ENCODE results near the gene TNFRSF19. TPM values are rescaled to one million over a fixed set of nuclear protein-coding genes. Genes with fewer than 3 reads are reported as not detected.

Gene TNFRSF19
- total and polyA plus RNA-seq, 5 donors, result 15.6 to 50.8 (median 34.6) TPM

DNA sequence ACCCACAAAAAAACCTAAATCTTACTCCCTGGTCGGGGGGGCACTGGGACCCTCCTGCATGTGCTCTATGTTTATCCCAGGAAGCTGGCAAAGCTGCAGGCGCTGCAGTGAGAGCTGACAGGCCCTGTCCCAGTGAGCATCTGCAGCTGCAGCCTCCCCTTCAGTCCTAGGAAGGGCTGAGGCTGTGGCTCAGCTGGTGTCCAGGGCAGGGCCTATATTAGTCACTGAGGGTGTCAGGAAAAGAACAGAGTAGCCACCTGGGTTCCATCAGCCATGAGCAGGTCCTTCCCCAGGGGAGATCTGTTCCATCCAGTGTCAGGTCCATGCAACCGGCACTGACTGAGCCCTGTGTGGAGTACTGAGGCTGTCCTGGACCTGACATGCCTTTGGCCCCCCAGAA, 120.5 kb downstream of the TNFRSF19 start:
- no peaks in the 10 kb centered on the region for H3K9me3 ChIP-seq (ENCODE audit: control insufficient read depth, low read length)
- intact Hi-C loops (cut with DNase I), result no loop called here
- WGBS, result 81% methylated on average over 3 of the region's 3 CpGs

GRCh38 chr13:23692816-23693215, 122.6 kb downstream of the TNFRSF19 start:
- no peak overlapping the region for H3K27ac ChIP-seq (ENCODE audit: low read length)
- H3K27me3 ChIP-seq (ENCODE audit: control insufficient read depth, insufficient read depth), result no peaks in the 10 kb centered on the region
- ATAC-seq (no peak), DNase-seq (no peak)
- no peaks in the 10 kb centered on the region for H3K4me1 ChIP-seq (ENCODE audit: control insufficient read depth, insufficient read depth, low read length)
- 76% methylated on average over 3 of the region's 3 CpGs for WGBS
- H3K4me3 ChIP-seq (ENCODE audit: low read length), result no peak overlapping the region
- H3K9me3 ChIP-seq (ENCODE audit: control insufficient read depth, low read length), result no peaks in the 10 kb centered on the region
- intact Hi-C loops (cut with DNase I), result no loop called here

More for the DNA sequence above, 120.5 kb downstream of the TNFRSF19 start:
- Histone ChIP-seq H3K4me1 (ENCODE audit: control insufficient read depth, insufficient read depth, low read length) (no peaks in the 10 kb centered on the region), H3K4me3 (ENCODE audit: low read length) (no peak overlapping the region), H3K27me3 (ENCODE audit: control insufficient read depth, insufficient read depth) (no peaks in the 10 kb centered on the region), H3K27ac (ENCODE audit: low read length) (no peak overlapping the region)
- ATAC-seq (no peak), DNase-seq (no peak)

DNA sequence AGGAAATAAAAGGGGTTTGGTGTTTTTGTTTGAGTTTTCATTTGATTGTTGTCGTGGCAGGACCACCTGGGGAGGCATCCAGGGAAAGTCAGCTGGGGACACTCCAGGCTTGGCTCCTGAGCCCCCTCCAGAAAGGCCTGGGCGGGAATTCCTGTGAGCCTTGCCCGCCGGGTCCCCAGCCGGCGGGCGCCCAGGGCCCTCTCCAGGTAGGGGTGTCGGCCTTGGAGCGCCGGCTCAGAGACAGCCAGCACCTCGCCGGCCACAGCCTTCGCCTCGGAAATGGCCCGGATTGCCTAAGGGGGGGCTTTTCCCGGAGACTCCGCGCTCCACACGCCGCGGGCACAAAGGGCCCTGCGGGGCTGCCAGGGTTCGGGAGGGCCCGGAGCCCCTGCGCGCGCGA, 125.0 kb downstream of the TNFRSF19 start:
- H3K9me3 ChIP-seq (ENCODE audit: control insufficient read depth, low read length), result no peaks in the 10 kb centered on the region
- H3K4me3 ChIP-seq (ENCODE audit: low read length), result no peak overlapping the region
- no peaks in the 10 kb centered on the region for H3K27me3 ChIP-seq (ENCODE audit: control insufficient read depth, insufficient read depth)
- peak in 1 of 3 donors; percentile 36 for DNase-seq
- 67% methylated on average over 28 of the region's 28 CpGs for WGBS
- peak; percentile 6 to 28 for ATAC-seq
- intact Hi-C loops (cut with DNase I), result no loop called here
- no peak overlapping the region for H3K27ac ChIP-seq (ENCODE audit: low read length)
- H3K4me1 ChIP-seq (ENCODE audit: control insufficient read depth, insufficient read depth, low read length), result no peaks in the 10 kb centered on the region

GRCh38 chr13:23695711-23696464, 125.7 kb downstream of the TNFRSF19 start:
- ATAC-seq (peak; percentile 80 to 84), DNase-seq (peak; percentile 66 to 89 (median 81))
- WGBS, result 44% methylated on average over 46 of the region's 46 CpGs
- no peaks in the 10 kb centered on the region for H3K4me1 ChIP-seq (ENCODE audit: control insufficient read depth, insufficient read depth, low read length)
- H3K27me3 ChIP-seq (ENCODE audit: control insufficient read depth, insufficient read depth), result no peaks in the 10 kb centered on the region
- intact Hi-C loops (cut with DNase I), result no loop called here
- H3K9me3 ChIP-seq (ENCODE audit: control insufficient read depth, low read length), result no peaks in the 10 kb centered on the region
- H3K27ac ChIP-seq (ENCODE audit: low read length), result no peak overlapping the region
- no peak overlapping the region for H3K4me3 ChIP-seq (ENCODE audit: low read length)

GRCh38 chr13:23696610-23697009, 126.4 kb downstream of the TNFRSF19 start:
- Histone ChIP-seq H3K4me3 (ENCODE audit: low read length) (no peak overlapping the region), H3K4me1 (ENCODE audit: control insufficient read depth, insufficient read depth, low read length) (no peaks in the 10 kb centered on the region), H3K27me3 (ENCODE audit: control insufficient read depth, insufficient read depth) (no peaks in the 10 kb centered on the region), H3K9me3 (ENCODE audit: control insufficient read depth, low read length) (no peaks in the 10 kb centered on the region), H3K27ac (ENCODE audit: low read length) (no peak overlapping the region)
- 70% methylated on average over 5 of the region's 5 CpGs for WGBS
- DNase-seq, result no peak
- intact Hi-C loops (cut with DNase I), result no loop called here
- peak in 1 of 2 donors; percentile 50 for ATAC-seq

GRCh38 chr13:23697772-23698313, 127.6 kb downstream of the TNFRSF19 start:
- 46% methylated on average over 1 of the region's 1 CpG for WGBS
- H3K27me3 ChIP-seq (ENCODE audit: control insufficient read depth, insufficient read depth), result no peaks in the 10 kb centered on the region
- no peaks in the 10 kb centered on the region for H3K9me3 ChIP-seq (ENCODE audit: control insufficient read depth, low read length)
- peaks cover 2% of the 10 kb centered on the region for H3K4me1 ChIP-seq (ENCODE audit: control insufficient read depth, insufficient read depth, low read length)
- ATAC-seq (no peak), DNase-seq (no peak)
- H3K4me3 ChIP-seq (ENCODE audit: low read length), result no peak overlapping the region
- H3K27ac ChIP-seq (ENCODE audit: low read length), result no peak overlapping the region
- intact Hi-C loops (cut with DNase I), result no loop called here

- H3K4me1 ChIP-seq (ENCODE audit: control insufficient read depth, insufficient read depth, low read length), result peaks cover 2% of the 10 kb centered on the region
- intact Hi-C loops (cut with DNase I), result no loop called here
- ATAC-seq (no peak), DNase-seq (no peak)
- no peak overlapping the region for H3K4me3 ChIP-seq (ENCODE audit: low read length)
- 87% methylated on average over 2 of the region's 2 CpGs for WGBS
- H3K27me3 ChIP-seq (ENCODE audit: control insufficient read depth, insufficient read depth), result no peaks in the 10 kb centered on the region
- no peak overlapping the region for H3K27ac ChIP-seq (ENCODE audit: low read length)
- no peaks in the 10 kb centered on the region for H3K9me3 ChIP-seq (ENCODE audit: control insufficient read depth, low read length)
These were observed 129.1 kb downstream of the TNFRSF19 start for GRCh38 chr13:23699271-23699670.

- no peaks in the 10 kb centered on the region for H3K27me3 ChIP-seq (ENCODE audit: control insufficient read depth, insufficient read depth)
- H3K4me3 ChIP-seq (ENCODE audit: low read length), result no peak overlapping the region
- ATAC-seq (peak; percentile 5 to 24), DNase-seq (peak in 1 of 3 donors; percentile 54)
- peaks cover 2% of the 10 kb centered on the region for H3K4me1 ChIP-seq (ENCODE audit: control insufficient read depth, insufficient read depth, low read length)
- H3K9me3 ChIP-seq (ENCODE audit: control insufficient read depth, low read length), result no peaks in the 10 kb centered on the region
- intact Hi-C loops (cut with DNase I), result loop anchor here in 2 of 4 donors (10.0 kb wide), 2 partner anchors 126 to 174 kb away; partner anchors contain the start of gene TNFRSF19 (in 1 of the 2)
- peak overlapping the region; percentile 89 for H3K27ac ChIP-seq (ENCODE audit: low read length)
- WGBS, result 69% methylated on average over 5 of the region's 5 CpGs
These were observed 131.0 kb downstream of the TNFRSF19 start for GRCh38 chr13:23701186-23701585.

GRCh38 chr13:23701636-23702035, 131.4 kb downstream of the TNFRSF19 start:
- ATAC-seq (peak; percentile 95 to 97), DNase-seq (peak; percentile 93 to 95 (median 94))
- WGBS, result 62% methylated on average over 12 of the region's 12 CpGs
- Histone ChIP-seq H3K27ac (ENCODE audit: low read length) (peak overlapping the region; percentile 9), H3K9me3 (ENCODE audit: control insufficient read depth, low read length) (no peaks in the 10 kb centered on the region), H3K4me3 (ENCODE audit: low read length) (no peak overlapping the region), H3K27me3 (ENCODE audit: control insufficient read depth, insufficient read depth) (no peaks in the 10 kb centered on the region), H3K4me1 (ENCODE audit: control insufficient read depth, insufficient read depth, low read length) (peaks cover 2% of the 10 kb centered on the region)
- intact Hi-C loops (cut with DNase I), result loop anchor here in 2 of 4 donors (10.0 kb wide), 2 partner anchors 127 to 173 kb away; partner anchors contain the start of gene TNFRSF19 (in 1 of the 2)

- H3K9me3 ChIP-seq (ENCODE audit: control insufficient read depth, low read length), result no peaks in the 10 kb centered on the region
- peak in 1 of 2 donors; percentile 32 for ATAC-seq
- H3K4me3 ChIP-seq (ENCODE audit: low read length), result no peak overlapping the region
- peaks cover 2% of the 10 kb centered on the region for H3K4me1 ChIP-seq (ENCODE audit: control insufficient read depth, insufficient read depth, low read length)
- H3K27me3 ChIP-seq (ENCODE audit: control insufficient read depth, insufficient read depth), result no peaks in the 10 kb centered on the region
- H3K27ac ChIP-seq (ENCODE audit: low read length), result no peak overlapping the region
- intact Hi-C loops (cut with DNase I), result loop anchor here in 2 of 4 donors (10.0 kb wide), 2 partner anchors 129 to 171 kb away; partner anchors contain the start of gene TNFRSF19 (in 1 of the 2)
- peak in 2 of 3 donors; percentile 43 to 66 for DNase-seq
- 62% methylated on average over 11 of the region's 11 CpGs for WGBS
These were observed 133.1 kb downstream of the TNFRSF19 start for GRCh38 chr13:23703246-23703860.

- intact Hi-C loops (cut with DNase I), result loop anchor here in 2 of 4 donors (10.0 kb wide), 2 partner anchors 131 to 169 kb away; partner anchors contain the start of gene TNFRSF19 (in 1 of the 2)
- ATAC-seq, result no peak
- Histone ChIP-seq H3K4me1 (ENCODE audit: control insufficient read depth, insufficient read depth, low read length) (peaks cover 2% of the 10 kb centered on the region), H3K4me3 (ENCODE audit: low read length) (no peak overlapping the region), H3K27me3 (ENCODE audit: control insufficient read depth, insufficient read depth) (no peaks in the 10 kb centered on the region), H3K27ac (ENCODE audit: low read length) (no peak overlapping the region), H3K9me3 (ENCODE audit: control insufficient read depth, low read length) (no peaks in the 10 kb centered on the region)
- 71% methylated on average over 2 of the region's 2 CpGs for WGBS
- no peak for DNase-seq
These were observed 135.4 kb downstream of the TNFRSF19 start for GRCh38 chr13:23705583-23705982.

Measured in right cardiac atrium (tissue), 5 donors.